ENCODE measurements around the gene EEF2K.
A peak's percentile ranks its signal among the peaks of the same experiment; 100 is the strongest.
"Not testable (repeated sequence)": the region's sequence is repeated elsewhere in the genome, so short reads cannot be mapped to it uniquely, and the experiment has no call there.

The EEF2K gene

DNA sequence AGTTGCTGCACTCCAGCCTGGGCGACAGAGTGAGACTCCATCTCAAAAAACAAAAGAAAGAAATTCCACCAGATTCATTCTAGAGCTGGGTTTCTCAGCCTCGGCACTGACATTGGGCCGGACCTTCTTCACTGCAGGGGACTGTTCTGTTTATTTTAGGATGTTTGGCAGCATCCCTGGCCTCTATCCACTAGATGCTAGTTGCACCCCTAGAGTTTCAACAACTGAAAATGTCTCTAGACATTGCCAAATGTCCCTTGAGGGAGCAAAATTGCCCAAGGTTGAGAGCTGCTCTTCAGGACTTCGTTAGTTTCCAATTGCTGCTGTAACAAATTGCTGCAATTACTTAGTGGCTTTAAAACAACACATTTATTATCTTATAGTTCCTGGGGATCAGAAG lies 7.2 kb downstream of the EEF2K start:
- no peak for DNase-seq (ENCODE audit: low read depth)

DNA sequence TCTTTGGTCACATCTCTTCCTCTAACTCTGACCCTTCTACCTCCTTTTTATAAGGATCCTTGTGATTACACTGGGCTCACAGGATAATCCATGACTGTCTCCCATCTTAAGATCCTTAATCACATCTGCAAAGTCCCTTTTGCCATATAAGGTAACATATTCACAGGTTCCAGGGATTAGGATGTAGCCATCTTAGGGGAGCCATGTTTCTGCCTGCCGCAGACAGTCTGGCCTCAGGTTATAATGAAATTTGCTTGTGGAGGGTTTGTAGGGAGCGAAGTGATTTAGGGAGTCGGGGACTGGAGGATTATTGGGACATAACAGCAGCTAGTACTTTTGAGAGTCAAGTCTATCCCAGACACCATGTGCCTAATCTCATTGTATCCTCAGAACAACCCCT lies 7.7 kb downstream of the EEF2K start:
- no peak for DNase-seq (ENCODE audit: low read depth)

DNA sequence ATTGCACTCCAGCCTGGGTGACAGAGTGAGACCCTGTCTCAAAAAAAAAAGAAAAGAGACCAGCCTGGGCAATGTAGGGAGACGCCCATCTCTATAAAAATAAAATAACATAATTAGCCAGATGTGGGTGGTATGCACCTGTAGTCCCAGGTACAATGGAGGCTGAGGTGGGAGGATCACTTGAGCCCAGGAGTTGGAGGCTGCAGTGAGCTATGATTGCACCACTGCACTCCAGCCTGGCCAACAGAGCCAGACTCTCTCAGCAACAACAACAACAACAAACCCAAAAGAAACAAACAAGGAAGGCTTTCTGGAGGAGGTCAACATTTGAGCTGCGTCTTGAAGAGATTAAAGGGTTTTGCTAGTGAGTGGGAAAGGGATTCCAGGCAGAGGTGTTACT lies 8.3 kb downstream of the EEF2K start:
- no peak for DNase-seq (ENCODE audit: low read depth)

DNA sequence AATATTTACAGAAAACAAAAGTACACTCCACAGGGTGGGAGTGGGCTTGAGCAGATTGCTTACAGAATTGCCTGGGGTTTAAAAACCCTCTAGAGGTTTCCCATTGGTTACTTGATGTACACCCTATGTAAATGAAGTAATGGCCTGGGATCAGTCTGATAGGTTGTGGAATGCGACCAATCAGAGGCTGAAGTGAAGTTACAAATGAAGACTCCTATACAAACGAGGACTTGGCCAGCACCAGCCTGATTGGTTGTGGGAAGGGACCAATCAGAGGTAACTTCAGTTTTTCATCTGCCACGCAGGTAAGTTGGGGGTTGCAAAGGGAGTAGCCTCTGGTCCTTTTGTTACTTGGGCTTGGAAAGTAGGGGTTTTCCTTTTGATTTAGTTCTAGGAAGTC lies 8.8 kb downstream of the EEF2K start:
- no peak for DNase-seq (ENCODE audit: low read depth)

DNA sequence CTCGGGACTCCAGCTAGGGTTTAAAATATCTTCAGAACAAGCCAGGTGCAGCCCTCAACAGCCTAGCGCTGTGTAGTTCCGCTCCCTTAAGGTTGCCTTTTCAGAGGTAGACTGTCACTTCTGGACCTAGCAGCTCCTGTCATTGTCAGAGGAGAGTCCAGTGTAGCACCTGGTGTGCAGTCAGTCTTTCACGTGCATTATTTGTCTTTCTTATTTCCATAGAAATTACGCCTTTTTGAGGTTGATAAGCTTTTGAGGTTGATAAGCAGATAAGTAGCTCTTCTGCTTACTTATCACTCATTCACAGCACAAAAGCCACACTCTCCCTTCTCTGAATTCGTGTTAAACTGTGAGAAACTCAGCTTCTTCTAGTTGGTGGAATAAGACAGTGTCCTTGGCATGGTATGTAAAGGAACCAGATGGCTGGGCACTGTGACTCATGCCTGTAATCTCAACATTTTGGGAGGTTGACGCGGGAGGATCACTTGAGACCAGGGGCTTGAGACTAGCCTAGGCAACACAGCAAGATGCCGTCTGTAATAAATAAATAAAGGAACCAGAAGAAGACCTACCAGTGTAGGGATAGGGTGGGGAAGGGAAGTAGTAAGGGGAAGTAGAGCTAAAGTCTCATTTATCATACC lies 10.2 kb downstream of the EEF2K start:
- no peak for DNase-seq (ENCODE audit: low read depth)

DNA sequence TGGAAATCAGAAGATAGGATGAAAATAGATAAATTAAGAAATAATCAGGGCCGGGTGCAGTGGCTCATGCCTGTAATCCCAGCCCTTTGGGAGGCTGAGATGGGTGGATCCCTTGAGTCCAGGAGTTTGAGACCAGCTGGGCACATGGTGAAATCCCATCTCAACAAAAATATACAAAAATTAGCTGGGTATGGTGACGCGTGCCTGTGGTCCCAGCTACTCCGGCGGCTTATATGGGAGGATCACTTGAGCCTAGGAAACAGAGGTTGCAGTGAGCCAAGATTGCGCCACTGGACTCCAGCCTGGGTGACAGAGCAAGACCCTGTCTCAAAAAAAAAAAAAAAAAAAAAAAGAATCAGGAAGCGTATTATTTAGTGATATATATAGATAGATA lies 10.8 kb downstream of the EEF2K start:
- DNase-seq (ENCODE audit: low read depth), result not testable (repeated sequence)

DNA sequence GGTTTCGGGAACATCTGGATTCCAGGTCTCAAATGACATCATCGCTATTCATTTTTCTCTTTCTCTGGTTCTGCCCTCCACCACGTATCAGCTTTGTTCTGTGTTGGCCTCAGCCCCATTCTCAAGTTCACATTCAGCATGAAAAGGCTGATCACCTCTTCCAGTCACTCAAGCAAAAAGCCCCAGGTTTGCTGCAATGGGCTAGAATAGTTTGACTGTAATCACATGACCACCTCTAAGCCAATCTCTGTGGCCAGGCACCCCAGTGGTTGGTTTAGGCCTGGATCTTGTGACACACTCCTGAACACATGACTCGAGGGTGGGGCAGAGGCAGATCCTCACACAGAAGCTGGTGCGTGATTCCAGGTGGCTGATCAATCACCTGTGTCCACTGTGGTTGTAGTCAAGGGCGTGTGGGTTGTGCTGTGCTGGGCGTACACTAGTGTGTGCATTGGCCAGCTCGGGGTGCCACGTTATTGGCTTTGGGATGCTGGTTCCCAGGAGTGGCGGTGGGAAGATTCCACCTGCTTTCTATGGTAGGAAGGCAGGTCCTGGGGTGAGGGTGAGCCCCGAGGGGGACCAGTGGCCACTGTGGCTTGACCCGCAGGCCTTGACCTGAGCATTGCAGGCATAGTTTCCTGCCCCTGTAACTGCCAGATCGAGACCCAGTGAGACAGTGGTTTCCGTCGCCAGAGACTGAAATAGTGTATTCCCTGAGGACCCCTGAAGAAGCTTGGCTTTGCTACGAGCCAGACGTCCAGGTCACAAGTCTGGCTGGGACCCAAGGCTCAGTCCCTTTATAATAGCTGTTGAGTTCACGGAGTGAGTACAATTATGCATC lies 12.0 kb downstream of the EEF2K start:
- DNase-seq (ENCODE audit: low read depth), result no peak

DNA sequence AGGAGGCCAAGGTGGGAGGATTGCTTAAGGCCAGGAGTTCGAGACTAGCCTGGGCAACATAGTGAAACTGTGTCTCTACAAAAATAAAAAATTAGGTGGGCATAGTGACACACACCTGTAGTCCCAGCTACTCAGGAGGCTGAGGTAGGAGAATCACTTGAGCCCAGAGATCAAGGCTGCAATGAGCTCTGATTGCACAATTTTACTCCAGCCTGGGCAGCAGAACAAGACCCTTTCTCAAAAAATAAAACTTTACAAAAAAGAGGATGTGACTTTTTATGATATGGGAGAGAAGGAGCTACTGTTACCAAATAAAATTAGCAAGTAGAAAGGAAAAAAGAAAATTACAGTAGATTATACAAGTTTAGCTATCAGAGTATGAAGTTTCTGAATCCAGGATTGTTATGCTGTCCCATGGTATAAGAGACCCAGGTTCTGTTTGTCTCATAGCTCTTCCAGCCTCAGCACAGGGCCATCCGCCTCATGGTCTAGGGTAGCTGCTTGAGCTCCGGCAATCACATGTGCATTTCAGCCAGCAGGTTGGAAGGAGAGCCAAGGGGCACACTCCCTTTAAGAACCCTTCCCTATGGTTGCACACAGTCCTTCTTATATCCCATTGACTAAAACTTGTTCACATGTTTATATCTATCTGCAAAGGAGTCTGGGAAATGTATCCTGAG lies 13.5 kb downstream of the EEF2K start:
- DNase-seq (ENCODE audit: low read depth), result no peak

DNA sequence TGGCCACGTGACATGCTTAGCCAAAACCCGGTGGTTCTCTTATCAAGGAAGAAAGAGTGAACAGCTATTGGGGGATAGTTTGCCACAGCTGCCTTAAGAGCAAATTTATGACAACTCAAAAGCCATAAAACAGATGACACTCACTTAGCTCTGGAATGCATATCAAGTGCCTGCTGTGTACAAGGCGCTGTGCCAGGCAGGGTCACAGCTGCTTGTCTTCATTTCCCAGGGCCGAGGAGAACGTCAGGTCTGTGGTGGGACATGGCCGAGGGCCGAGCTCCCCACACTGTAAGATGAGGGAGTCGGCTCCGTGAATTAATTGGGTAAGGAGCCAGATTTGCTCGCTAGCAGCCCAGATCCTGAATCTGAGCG lies 14.0 kb downstream of the EEF2K start:
- peak; percentile 61 for DNase-seq (ENCODE audit: low read depth)

DNA sequence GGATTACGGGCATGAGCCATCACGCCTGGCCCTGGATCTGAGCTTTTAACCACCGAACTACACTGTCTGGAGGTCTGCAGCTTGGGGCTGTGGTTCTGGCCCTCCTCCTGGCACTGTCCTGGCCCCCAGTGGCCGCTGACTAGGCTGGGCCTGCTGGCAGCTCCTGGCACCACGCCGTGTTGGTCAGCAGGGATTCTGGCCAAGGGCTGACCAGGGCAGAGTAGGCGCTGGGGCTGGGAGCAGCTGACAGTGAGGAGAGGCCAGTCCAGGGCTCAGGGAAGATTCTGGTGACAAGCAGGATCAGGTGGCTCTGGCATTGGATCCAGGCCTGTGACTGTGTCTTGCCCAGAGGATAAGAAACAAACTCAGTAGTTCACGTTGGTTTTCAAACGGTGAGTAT lies 14.6 kb downstream of the EEF2K start:
- DNase-seq (ENCODE audit: low read depth), result no peak

DNA sequence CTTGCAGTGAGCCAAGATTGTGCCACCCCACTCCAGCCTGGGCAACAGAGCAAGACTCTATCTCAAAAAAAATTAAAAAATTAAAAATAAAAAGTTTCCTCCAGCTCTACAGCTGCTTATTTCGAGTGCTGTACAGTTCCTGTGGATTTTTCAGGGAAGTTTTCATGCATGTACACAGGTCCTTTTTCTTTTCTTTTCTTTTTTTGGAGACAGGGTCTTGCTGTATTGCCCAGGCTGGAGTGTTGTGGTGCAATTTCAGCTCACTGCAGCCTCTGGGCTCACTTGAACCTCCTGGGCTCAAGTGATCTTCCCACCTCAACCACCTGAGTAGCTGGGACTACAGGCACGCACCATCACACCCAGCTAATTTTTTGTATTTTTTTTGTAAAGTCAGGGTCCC lies 15.9 kb downstream of the EEF2K start:
- no peak for DNase-seq (ENCODE audit: low read depth)

DNA sequence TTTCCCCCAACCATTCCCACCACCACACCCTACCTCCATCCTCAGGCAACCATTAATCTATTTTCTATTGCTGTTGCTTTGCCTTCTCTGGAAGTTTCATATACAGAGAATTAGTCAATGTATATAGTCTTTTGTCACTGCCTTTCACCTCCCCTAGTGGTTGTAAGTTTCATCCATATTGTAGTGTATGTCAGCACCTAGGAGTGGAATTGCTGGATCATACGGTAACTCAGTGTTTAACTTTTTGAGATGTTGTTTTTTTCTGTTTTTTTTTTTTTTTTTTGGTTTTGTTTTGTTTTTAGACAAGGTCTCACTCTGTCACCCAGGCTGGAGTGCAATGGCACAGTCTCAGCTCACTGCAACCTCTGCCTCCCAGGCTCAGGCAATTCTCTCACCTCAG lies 16.9 kb downstream of the EEF2K start:
- no peak for DNase-seq (ENCODE audit: low read depth)

DNA sequence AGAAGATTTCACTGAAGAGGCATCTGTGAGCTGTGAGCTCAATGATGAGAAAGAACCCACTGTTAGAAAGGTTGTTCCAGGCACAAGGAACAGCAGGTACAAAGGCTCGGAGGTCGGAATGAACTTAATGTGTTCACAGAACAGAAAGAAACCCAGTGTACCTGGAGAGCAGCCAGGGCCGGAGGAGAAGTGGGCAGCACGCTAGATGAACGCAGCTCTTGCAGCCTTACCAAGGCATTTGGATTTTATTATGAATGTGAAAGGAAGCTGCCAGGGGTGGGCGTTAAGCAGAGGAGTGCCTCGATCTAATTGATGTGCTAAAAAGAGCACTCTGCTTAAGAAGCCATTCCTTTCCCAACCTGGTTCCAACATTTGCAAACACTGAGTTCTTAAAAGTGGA lies 19.0 kb downstream of the EEF2K start:
- DNase-seq (ENCODE audit: low read depth), result no peak

DNA sequence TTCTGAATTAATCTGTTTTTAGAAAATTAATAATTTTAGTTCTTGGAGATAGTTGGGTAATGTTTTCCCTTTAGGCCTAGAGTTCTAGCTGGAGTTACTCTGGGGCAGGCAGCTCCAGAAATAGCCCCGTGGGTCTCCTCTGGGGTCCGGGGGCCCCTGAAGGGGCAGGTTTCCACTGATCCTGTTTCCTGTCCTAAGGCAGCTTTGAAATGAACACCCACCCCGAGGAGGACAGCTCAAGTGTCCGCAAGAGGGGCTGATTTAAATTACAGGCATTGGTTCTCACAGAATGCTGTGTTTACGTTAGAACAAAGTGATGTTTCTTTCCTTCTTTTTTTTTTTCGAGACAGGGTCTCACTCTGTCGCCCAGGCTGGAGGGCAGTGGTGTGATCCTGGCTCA lies 23.8 kb downstream of the EEF2K start:
- DNase-seq (ENCODE audit: low read depth), result no peak

DNA sequence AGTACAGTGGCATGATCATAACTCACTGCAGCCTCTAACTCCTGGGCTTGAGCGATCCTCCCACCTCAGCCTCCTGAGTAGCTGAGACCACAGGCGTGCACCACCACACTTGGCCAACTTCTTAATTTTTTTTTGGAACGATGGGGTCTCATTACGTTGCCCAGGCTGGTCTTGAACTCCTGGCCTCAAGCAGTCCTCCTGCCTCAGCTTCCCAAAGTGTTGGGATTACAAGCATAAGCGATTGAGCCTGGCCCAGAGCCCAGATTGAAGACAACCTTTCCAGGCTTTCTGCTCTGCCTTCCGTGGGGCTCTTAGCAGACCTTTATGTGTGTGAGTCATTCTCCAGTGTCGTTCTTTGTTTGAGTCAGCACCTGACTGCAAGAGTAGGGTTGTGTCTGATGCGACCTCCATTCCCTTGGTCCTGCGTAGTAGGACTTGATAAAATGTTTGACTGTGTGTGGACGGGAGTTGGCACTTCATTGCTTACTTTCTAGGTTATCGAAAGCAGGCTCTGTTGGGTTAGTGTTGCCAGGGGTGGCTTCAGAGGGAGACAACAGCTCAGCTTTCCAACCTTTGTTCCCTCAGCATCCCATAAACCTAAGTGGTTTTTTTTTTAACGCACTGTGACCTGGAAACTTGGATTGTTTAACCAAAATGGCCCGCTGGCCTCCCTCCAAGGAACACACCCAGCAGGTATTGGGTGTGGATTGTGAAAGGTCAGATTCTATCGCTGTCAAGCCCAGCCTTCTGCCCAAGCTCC lies 26.4 kb downstream of the EEF2K start:
- DNase-seq (ENCODE audit: low read depth), result no peak

DNA sequence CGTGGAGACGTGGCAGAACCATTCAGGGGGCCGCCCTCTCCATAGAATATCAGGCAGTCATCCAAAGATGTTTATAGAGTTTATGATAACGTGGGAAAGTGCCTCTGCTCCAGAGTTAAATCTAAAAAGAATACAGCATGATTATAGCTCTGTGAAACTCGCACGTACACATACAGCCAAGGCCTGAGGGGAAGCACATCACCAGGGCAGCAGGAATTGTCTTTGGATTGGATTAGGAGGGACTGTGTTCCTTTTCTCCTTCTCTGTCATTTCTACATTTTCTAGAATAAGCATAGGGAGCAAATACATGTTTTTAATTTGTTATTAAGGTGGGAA lies 26.9 kb downstream of the EEF2K start:
- no peak for DNase-seq (ENCODE audit: low read depth)

DNA sequence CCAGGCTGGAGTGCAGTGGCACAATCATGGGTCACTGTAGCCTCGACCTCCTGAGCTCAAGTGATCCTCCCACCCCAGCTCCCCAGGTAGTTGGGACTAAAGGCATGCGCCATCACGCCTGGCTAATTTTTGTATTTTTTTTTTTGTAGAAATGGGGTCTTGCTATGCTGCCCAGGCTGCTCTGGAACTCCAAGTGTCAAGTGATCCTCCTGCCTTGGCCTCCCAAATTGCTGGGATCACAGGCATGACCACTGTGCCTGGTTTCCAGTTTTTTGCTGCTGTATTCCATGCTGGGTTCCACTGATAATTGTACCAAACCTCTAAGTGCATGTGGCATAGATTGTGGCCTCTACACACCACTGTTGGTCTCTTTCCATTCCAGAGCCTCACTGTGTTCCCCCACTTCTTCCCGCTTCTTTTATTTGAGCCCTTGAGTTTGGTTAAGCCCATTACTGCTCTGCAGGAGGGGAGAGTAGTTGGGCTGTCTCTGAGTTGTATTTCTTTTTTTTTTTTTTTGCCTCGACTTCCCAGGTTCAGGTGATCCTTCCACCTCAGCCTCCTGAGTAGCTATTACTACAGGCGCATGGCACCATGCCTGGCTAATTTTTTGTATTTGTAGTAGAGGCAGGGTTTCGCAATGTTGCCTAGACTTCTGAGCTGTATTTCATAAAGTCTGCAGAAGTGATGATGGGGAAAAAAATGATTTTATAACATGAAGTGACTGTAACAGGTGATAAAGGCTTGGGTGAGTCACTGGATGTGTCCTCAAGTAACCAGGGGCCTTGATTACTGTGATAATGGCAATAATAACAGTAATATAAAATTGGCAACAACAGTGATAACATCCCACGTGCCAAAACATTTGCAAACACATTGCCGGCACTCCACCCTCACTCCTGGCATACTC lies 30.0 kb downstream of the EEF2K start:
- DNase-seq (ENCODE audit: low read depth), result no peak

DNA sequence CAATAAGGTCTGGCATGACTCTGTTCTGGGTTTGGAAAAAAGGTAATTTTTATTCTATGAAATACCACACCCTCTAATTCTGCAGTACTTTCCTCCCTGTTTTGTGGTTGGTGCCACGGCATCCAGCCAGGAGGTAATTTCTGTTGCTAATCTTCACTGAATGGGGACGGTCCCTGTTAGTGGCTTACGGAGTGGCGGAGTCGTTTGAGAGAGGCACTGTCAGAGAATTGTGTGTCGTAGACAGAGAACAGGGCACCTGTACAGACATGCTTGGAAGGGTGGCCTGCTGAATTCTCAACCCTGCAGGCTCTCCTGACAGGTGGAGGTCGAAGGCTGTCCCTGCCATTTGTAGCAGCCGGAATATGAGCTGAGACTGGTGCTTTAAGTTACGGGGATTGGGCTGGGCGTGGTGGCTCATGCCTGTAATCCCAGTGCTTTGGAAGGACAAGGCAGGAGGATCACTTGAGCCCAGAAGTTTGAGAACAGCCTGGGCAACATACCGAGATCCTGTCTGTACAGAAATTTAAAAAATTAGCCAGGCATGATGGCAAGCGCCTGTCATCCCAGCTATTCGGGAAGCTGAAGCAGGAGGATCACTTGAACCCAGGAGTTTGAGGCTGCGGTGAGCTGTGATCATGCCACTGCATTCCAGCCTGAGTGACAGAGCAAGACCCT lies 33.2 kb downstream of the EEF2K start:
- DNase-seq (ENCODE audit: low read depth), result no peak

DNA sequence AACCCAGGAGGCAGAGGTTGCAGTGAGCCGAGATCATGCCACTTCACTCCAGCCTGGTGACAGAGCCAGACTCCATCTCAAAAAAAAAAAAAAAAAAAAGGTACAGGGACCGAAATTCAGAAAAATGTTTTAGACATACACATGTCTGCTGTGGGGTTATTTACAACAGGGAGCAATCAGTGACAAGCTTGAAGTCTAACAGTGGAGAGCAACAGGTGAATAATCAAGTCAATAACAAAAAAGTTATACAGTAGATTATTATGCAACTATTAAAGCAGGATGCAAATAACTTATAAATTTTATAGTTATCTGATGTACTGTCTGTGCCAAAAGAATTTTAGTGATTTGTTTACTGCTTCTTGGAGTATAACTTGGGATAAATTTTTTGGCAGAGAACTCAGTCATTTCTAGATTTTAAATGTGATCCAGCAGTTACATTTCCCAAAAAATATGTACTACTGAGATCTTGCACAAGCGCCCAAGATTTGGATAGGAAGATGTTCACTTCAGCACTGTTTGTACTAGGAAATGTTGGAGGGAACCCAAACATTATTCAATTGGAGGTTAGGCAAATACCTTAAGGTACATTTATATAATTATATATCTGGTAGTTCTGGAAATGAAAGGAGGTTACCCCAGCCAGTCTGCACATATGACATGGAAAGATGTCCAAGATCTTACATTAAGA lies 34.1 kb downstream of the EEF2K start:
- DNase-seq (ENCODE audit: low read depth), result no peak

DNA sequence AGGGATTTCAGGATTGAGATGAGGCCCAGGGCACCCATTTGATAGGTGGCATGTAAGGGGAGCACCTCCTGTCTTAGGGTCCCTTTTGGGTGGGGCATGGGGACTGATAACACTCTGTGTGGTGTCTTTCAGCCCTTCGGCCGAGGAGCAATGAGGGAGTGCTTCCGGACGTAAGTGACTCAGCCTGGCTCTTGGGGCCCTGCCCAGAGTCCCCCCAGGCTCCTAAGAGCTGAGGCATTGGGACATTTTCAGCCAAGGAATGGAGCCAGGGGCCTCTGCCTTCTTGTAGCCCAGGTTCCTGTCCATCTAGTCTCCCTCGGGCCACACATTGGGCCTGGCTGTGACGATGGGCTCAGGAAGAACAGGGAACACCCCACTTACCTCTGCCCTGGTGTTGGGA lies 44.4 kb downstream of the EEF2K start:
- DNase-seq (ENCODE audit: low read depth), result no peak

DNA sequence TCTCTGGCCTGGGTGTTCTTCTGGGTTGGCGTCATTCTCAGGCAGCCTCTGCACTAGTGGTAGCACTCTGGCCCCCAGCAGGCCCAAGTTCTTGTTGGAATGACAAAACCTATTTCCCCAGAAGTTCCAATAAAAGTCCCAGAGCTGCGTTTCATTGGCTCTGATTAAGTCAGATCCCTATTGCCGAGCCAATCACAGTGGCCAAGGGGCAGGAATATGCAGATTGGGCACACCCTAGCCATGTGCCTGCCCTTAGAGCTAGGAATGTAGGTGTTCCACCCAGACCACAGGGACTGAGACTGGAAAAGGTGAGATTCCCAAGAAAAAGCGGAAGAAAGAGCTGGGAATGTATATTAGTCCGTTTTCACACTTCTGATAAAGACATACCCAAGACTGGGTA lies 46.2 kb downstream of the EEF2K start:
- DNase-seq (ENCODE audit: low read depth), result no peak

All from GM04504 (cell line).